ENCODE results near the gene CLHC1.
"Not testable (repeated sequence)": the region's sequence is repeated elsewhere in the genome, so short reads cannot be mapped to it uniquely, and the experiment has no call there.

The CLHC1 gene

GRCh38 chr2:55204950-55205349, 27.1 kb downstream of the CLHC1 start:
- Histone ChIP-seq H3K79me2 (ENCODE audit: control insufficient read depth, insufficient read depth, low read length, unreplicated experiment) (no peaks in the 10 kb centered on the region), H3K4me1 (ENCODE audit: control insufficient read depth, insufficient read depth, low read length, unreplicated experiment) (no peaks in the 10 kb centered on the region), H3K36me3 (ENCODE audit: insufficient read depth, low read length) (peaks cover 16% of the 10 kb centered on the region; the same call in 1 of the 2 replicates), H3K27ac (ENCODE audit: low read depth, low read length) (no peak overlapping the region), H3K4me3 (ENCODE audit: low read depth, low read length) (no peak overlapping the region), H2AFZ (ENCODE audit: low read length, unreplicated experiment) (no peak overlapping the region), H3K27me3 (ENCODE audit: insufficient read depth, low read length) (no peaks in the 10 kb centered on the region)

- H3K4me3 ChIP-seq (ENCODE audit: low read depth, low read length): no peak overlapping the region
- H3K27me3 ChIP-seq (ENCODE audit: insufficient read depth, low read length): no peaks in the 10 kb centered on the region
- H3K27ac ChIP-seq (ENCODE audit: low read depth, low read length): no peak overlapping the region
- H3K79me2 ChIP-seq (ENCODE audit: control insufficient read depth, insufficient read depth, low read length, unreplicated experiment): no peaks in the 10 kb centered on the region
- H2AFZ ChIP-seq (ENCODE audit: low read length, unreplicated experiment): no peak overlapping the region
- H3K4me1 ChIP-seq (ENCODE audit: control insufficient read depth, insufficient read depth, low read length, unreplicated experiment): no peaks in the 10 kb centered on the region
- H3K36me3 ChIP-seq (ENCODE audit: insufficient read depth, low read length): peaks cover 16% of the 10 kb centered on the region; the same call in 1 of the 2 replicates
These were observed 27.6 kb downstream of the CLHC1 start for GRCh38 chr2:55204536-55204935.

GRCh38 chr2:55200416-55200815, 31.7 kb downstream of the CLHC1 start:
- Histone ChIP-seq H3K27ac (ENCODE audit: low read depth, low read length) (no peak overlapping the region), H2AFZ (ENCODE audit: low read length, unreplicated experiment) (no peak overlapping the region), H3K79me2 (ENCODE audit: control insufficient read depth, insufficient read depth, low read length, unreplicated experiment) (no peaks in the 10 kb centered on the region), H3K36me3 (ENCODE audit: insufficient read depth, low read length) (peaks cover 16% of the 10 kb centered on the region; the same call in 1 of the 2 replicates), H3K4me3 (ENCODE audit: low read depth, low read length) (no peak overlapping the region), H3K4me1 (ENCODE audit: control insufficient read depth, insufficient read depth, low read length, unreplicated experiment) (no peaks in the 10 kb centered on the region), H3K27me3 (ENCODE audit: insufficient read depth, low read length) (no peaks in the 10 kb centered on the region)

GRCh38 chr2:55196526-55196925, 35.6 kb downstream of the CLHC1 start:
- H3K27ac ChIP-seq (ENCODE audit: low read depth, low read length): no peak overlapping the region
- H3K4me3 ChIP-seq (ENCODE audit: low read depth, low read length): no peak overlapping the region
- H3K27me3 ChIP-seq (ENCODE audit: insufficient read depth, low read length): no peaks in the 10 kb centered on the region
- H2AFZ ChIP-seq (ENCODE audit: low read length, unreplicated experiment): no peak overlapping the region
- no peaks in the 10 kb centered on the region for H3K4me1 ChIP-seq (ENCODE audit: control insufficient read depth, insufficient read depth, low read length, unreplicated experiment)
- H3K36me3 ChIP-seq (ENCODE audit: insufficient read depth, low read length): peaks cover 10% of the 10 kb centered on the region; the same call in 1 of the 2 replicates
- no peaks in the 10 kb centered on the region for H3K79me2 ChIP-seq (ENCODE audit: control insufficient read depth, insufficient read depth, low read length, unreplicated experiment)

- H3K4me3 ChIP-seq (ENCODE audit: low read depth, low read length): not testable (repeated sequence)
- H3K36me3 ChIP-seq (ENCODE audit: insufficient read depth, low read length): peaks cover 12% of the 10 kb centered on the region
These were observed 40.2 kb downstream of the CLHC1 start for GRCh38 chr2:55191888-55192287.

GRCh38 chr2:55186837-55187236, 45.3 kb downstream of the CLHC1 start:
- not testable (repeated sequence) for H3K4me3 ChIP-seq (ENCODE audit: low read depth, low read length)

More at GRCh38 chr2:55191888-55192287, 40.2 kb downstream of the CLHC1 start:
- H3K27me3 ChIP-seq (ENCODE audit: insufficient read depth, low read length); H3K4me1 ChIP-seq (ENCODE audit: control insufficient read depth, insufficient read depth, low read length, unreplicated experiment); H3K27ac ChIP-seq (ENCODE audit: low read depth, low read length); H3K79me2 ChIP-seq (ENCODE audit: control insufficient read depth, insufficient read depth, low read length, unreplicated experiment); H2AFZ ChIP-seq (ENCODE audit: low read length, unreplicated experiment): not testable (repeated sequence)

GRCh38 chr2:55180374-55180773, 51.7 kb downstream of the CLHC1 start:
- Histone ChIP-seq H3K79me2 (ENCODE audit: control insufficient read depth, insufficient read depth, low read length, unreplicated experiment) (no peaks in the 10 kb centered on the region), H3K27ac (ENCODE audit: low read depth, low read length) (no peak overlapping the region), H2AFZ (ENCODE audit: low read length, unreplicated experiment) (no peak overlapping the region), H3K36me3 (ENCODE audit: insufficient read depth, low read length) (no peaks in the 10 kb centered on the region), H3K27me3 (ENCODE audit: insufficient read depth, low read length) (no peaks in the 10 kb centered on the region), H3K4me1 (ENCODE audit: control insufficient read depth, insufficient read depth, low read length, unreplicated experiment) (peaks cover 1% of the 10 kb centered on the region), H3K4me3 (ENCODE audit: low read depth, low read length) (no peak overlapping the region)

More at GRCh38 chr2:55186837-55187236, 45.3 kb downstream of the CLHC1 start:
- H3K36me3 ChIP-seq (ENCODE audit: insufficient read depth, low read length); H3K27me3 ChIP-seq (ENCODE audit: insufficient read depth, low read length); H3K4me1 ChIP-seq (ENCODE audit: control insufficient read depth, insufficient read depth, low read length, unreplicated experiment); H2AFZ ChIP-seq (ENCODE audit: low read length, unreplicated experiment); H3K27ac ChIP-seq (ENCODE audit: low read depth, low read length); H3K79me2 ChIP-seq (ENCODE audit: control insufficient read depth, insufficient read depth, low read length, unreplicated experiment): not testable (repeated sequence)

GRCh38 chr2:55176094-55176415, 56.0 kb downstream of the CLHC1 start:
- H2AFZ ChIP-seq (ENCODE audit: low read length, unreplicated experiment): peak overlapping the region; percentile 26
- no peak overlapping the region for H3K4me3 ChIP-seq (ENCODE audit: low read depth, low read length)
- H3K27me3 ChIP-seq (ENCODE audit: insufficient read depth, low read length): no peaks in the 10 kb centered on the region
- H3K4me1 ChIP-seq (ENCODE audit: control insufficient read depth, insufficient read depth, low read length, unreplicated experiment): peaks cover 3% of the 10 kb centered on the region
- H3K79me2 ChIP-seq (ENCODE audit: control insufficient read depth, insufficient read depth, low read length, unreplicated experiment): no peaks in the 10 kb centered on the region
- H3K27ac ChIP-seq (ENCODE audit: low read depth, low read length): no peak overlapping the region
- H3K36me3 ChIP-seq (ENCODE audit: insufficient read depth, low read length): no peaks in the 10 kb centered on the region

GRCh38 chr2:55175254-55176093, 56.6 kb downstream of the CLHC1 start:
- H3K27me3 ChIP-seq (ENCODE audit: insufficient read depth, low read length): no peaks in the 10 kb centered on the region
- no peak overlapping the region for H3K4me3 ChIP-seq (ENCODE audit: low read depth, low read length)
- no peaks in the 10 kb centered on the region for H3K79me2 ChIP-seq (ENCODE audit: control insufficient read depth, insufficient read depth, low read length, unreplicated experiment)
- no peak overlapping the region for H3K27ac ChIP-seq (ENCODE audit: low read depth, low read length)
- no peaks in the 10 kb centered on the region for H3K36me3 ChIP-seq (ENCODE audit: insufficient read depth, low read length)
- H3K4me1 ChIP-seq (ENCODE audit: control insufficient read depth, insufficient read depth, low read length, unreplicated experiment): peaks cover 3% of the 10 kb centered on the region
- peak overlapping the region; percentile 33 for H2AFZ ChIP-seq (ENCODE audit: low read length, unreplicated experiment)

- no peak overlapping the region for H2AFZ ChIP-seq (ENCODE audit: low read length, unreplicated experiment)
- no peak overlapping the region for H3K4me3 ChIP-seq (ENCODE audit: low read depth, low read length)
- H3K4me1 ChIP-seq (ENCODE audit: control insufficient read depth, insufficient read depth, low read length, unreplicated experiment): peaks cover 3% of the 10 kb centered on the region
- no peaks in the 10 kb centered on the region for H3K27me3 ChIP-seq (ENCODE audit: insufficient read depth, low read length)
- H3K79me2 ChIP-seq (ENCODE audit: control insufficient read depth, insufficient read depth, low read length, unreplicated experiment): no peaks in the 10 kb centered on the region
- no peak overlapping the region for H3K27ac ChIP-seq (ENCODE audit: low read depth, low read length)
- H3K36me3 ChIP-seq (ENCODE audit: insufficient read depth, low read length): no peaks in the 10 kb centered on the region
These were observed 58.5 kb downstream of the CLHC1 start for GRCh38 chr2:55173438-55174054.

- Histone ChIP-seq H3K36me3 (ENCODE audit: insufficient read depth, low read length) (no peaks in the 10 kb centered on the region), H3K27me3 (ENCODE audit: insufficient read depth, low read length) (no peaks in the 10 kb centered on the region), H3K79me2 (ENCODE audit: control insufficient read depth, insufficient read depth, low read length, unreplicated experiment) (no peaks in the 10 kb centered on the region), H3K4me3 (ENCODE audit: low read depth, low read length) (no peak overlapping the region), H2AFZ (ENCODE audit: low read length, unreplicated experiment) (no peak overlapping the region), H3K27ac (ENCODE audit: low read depth, low read length) (no peak overlapping the region), H3K4me1 (ENCODE audit: control insufficient read depth, insufficient read depth, low read length, unreplicated experiment) (peaks cover 24% of the 10 kb centered on the region)
These were observed 62.2 kb downstream of the CLHC1 start for GRCh38 chr2:55169915-55170314.
